ENCODE data around the gene SHOX.
"Not testable (repeated sequence)": the region's sequence is repeated elsewhere in the genome, so short reads cannot be mapped to it uniquely, and the experiment has no call there.

Gene SHOX

GRCh38 chrX:622802-623201 lies 7.8 kb upstream of the SHOX start:
- not testable (repeated sequence) for DNase-seq

GRCh38 chrX:623268-623598 lies 7.4 kb upstream of the SHOX start:
- no peak for DNase-seq

- DNase-seq, result no peak
Observed at GRCh38 chrX:623599-624315, 6.8 kb upstream of the SHOX start.

GRCh38 chrX:625137-625691 lies 5.4 kb upstream of the SHOX start:
- no peak for DNase-seq

- not testable (repeated sequence) for DNase-seq
Observed at GRCh38 chrX:626047-626446, 4.5 kb upstream of the SHOX start.

- no peak for DNase-seq
Observed at GRCh38 chrX:626745-627509, 3.7 kb upstream of the SHOX start.

- no peak for DNase-seq
Observed at GRCh38 chrX:627510-627981, 3.0 kb upstream of the SHOX start.

- DNase-seq, result no peak
Observed at GRCh38 chrX:627995-628394, 2.6 kb upstream of the SHOX start.

- DNase-seq, result no peak
Observed at GRCh38 chrX:629230-630006, 1.2 kb upstream of the SHOX start.

GRCh38 chrX:630007-630611 lies 482 bp upstream of the SHOX start:
- DNase-seq, result no peak

GRCh38 chrX:631802-632365 lies 1.3 kb downstream of the SHOX start:
- no peak for DNase-seq

GRCh38 chrX:632366-633042 lies 1.9 kb downstream of the SHOX start:
- DNase-seq, result no peak

GRCh38 chrX:633043-633984 lies 2.7 kb downstream of the SHOX start:
- no peak for DNase-seq

- DNase-seq, result no peak
Observed at GRCh38 chrX:633985-634958, 3.7 kb downstream of the SHOX start.

GRCh38 chrX:635428-636090 lies 5.0 kb downstream of the SHOX start:
- DNase-seq, result no peak

- DNase-seq, result no peak
Observed at GRCh38 chrX:636981-637659, 6.5 kb downstream of the SHOX start.

GRCh38 chrX:637660-638481 lies 7.3 kb downstream of the SHOX start:
- DNase-seq, result no peak

Data from NCI-H1092 (cell line).